ENCODE data around the gene FTL.

The FTL gene

GRCh38 chr19:48946463-48947257 lies 18.4 kb upstream of the FTL start:
- DNase-seq: no peak

- no peak for DNase-seq
Observed at GRCh38 chr19:48947258-48947542, 17.9 kb upstream of the FTL start.

GRCh38 chr19:48950159-48950558 lies 14.9 kb upstream of the FTL start:
- DNase-seq: no peak

- no peak for DNase-seq
Observed at GRCh38 chr19:48950830-48951519, 14.1 kb upstream of the FTL start.

- no peak for DNase-seq
Observed at GRCh38 chr19:48953141-48953540, 12.0 kb upstream of the FTL start.

- no peak for DNase-seq
Observed at GRCh38 chr19:48953990-48954594, 11.0 kb upstream of the FTL start.

- peak; percentile 97 for DNase-seq
Observed at GRCh38 chr19:48954595-48955307, 10.4 kb upstream of the FTL start, which contains the start of gene BAX. TSS of gene BAX (plus strand) at chr19:48954875. CDS start at chr19:48954929, 54 bp downstream.

- no peak for DNase-seq
Observed at GRCh38 chr19:48955308-48955958, 9.7 kb upstream of the FTL start.

- no peak for DNase-seq
Observed at GRCh38 chr19:48958006-48958405, 7.1 kb upstream of the FTL start.

- no peak for DNase-seq
Observed at GRCh38 chr19:48959341-48960239, 5.5 kb upstream of the FTL start.

- no peak for DNase-seq
Observed at GRCh38 chr19:48961051-48961649, 4.0 kb upstream of the FTL start.

- DNase-seq: no peak
Observed at GRCh38 chr19:48961673-48962028, 3.5 kb upstream of the FTL start.

GRCh38 chr19:48962029-48962848 lies 2.9 kb upstream of the FTL start:
- DNase-seq: no peak

GRCh38 chr19:48962849-48963165 lies 2.3 kb upstream of the FTL start:
- DNase-seq: no peak

- no peak for DNase-seq
Observed at GRCh38 chr19:48963371-48964204, 1.5 kb upstream of the FTL start.

GRCh38 chr19:48964205-48965039 lies 687 bp upstream of the FTL start:
- no peak for DNase-seq

- peak; percentile 87 for DNase-seq
Observed at GRCh38 chr19:48965806-48966540, 864 bp downstream of the FTL start.
